GM12892 (cell line): Measurements from ENCODE around the gene NXPH1.

Experiments used
- DNase-seq: peaks from one replicate; pipeline ENCODE4 v3.0.0; 2011; ENCODE audit not compliant: insufficient read length
- FAIRE-seq: peaks from 2 replicates; lab custom pipeline; 2011; peaks lifted over from hg19 to GRCh38; lab: Jason Lieb, UNC
- POLR2A ChIP-seq: IDR thresholded peaks from 2 replicates; pipeline ENCODE4 v1.6.1; 2011; ENCODE audit warnings: low read depth, low read length, control low read depth
- POLR2AphosphoS5 ChIP-seq: IDR thresholded peaks from 2 replicates; pipeline ENCODE4 v1.6.1; 2011; ENCODE audit warnings: low read depth, low read length, control low read depth
- TAF1 ChIP-seq: IDR thresholded peaks from 2 replicates; pipeline ENCODE4 v1.6.1; 2011; ENCODE audit warnings: low read depth, mild to moderate bottlenecking, control low read depth, low read length, borderline replicate concordance

Gene NXPH1

DNA sequence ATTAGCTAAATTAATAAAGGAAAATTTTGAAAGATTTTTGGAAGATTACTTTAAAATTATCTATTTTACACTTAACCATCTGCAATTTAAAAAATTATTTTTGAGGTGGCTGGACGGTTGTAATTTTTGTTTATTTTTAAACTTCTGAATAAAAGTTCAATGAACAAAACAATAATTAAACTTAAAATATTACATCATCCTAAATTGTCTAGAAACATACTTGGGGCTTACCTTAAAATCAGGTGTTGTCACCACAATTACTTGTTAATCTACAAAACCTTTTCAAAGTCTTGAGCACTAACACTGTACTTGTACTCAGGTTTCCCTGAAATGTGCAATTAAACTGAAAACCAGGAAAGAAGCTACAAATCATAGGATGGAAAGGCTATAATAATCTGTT is 328.3 kb downstream of the NXPH1 start:
- TF ChIP-seq TAF1 (no peak), POLR2A (no peak), POLR2AphosphoS5 (no peak)
- no peak for DNase-seq
- no peak for FAIRE-seq

DNA sequence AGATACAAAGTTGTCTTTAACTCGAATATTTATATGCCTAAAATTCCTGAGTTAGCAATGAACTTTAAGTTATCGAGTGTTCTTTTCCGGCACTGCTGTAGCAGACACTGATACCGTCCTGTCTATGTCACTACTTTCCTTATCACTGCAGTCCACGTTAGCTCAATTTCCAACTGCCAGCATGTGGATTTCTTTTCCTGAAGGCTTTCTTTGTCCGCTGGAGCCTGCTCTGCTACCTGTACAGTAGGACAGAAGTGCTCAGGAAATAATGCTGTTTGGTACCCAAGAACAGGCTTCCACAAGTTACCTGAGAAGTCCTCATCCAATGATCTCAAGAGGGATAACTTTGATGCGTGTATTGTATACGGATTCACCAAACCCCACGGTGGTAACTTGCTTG is 329.4 kb downstream of the NXPH1 start:
- DNase-seq = no peak
- no peak for FAIRE-seq
- TF ChIP-seq POLR2AphosphoS5 = no peak
- TF ChIP-seq TAF1 = no peak
- no peak for TF ChIP-seq POLR2A

DNA sequence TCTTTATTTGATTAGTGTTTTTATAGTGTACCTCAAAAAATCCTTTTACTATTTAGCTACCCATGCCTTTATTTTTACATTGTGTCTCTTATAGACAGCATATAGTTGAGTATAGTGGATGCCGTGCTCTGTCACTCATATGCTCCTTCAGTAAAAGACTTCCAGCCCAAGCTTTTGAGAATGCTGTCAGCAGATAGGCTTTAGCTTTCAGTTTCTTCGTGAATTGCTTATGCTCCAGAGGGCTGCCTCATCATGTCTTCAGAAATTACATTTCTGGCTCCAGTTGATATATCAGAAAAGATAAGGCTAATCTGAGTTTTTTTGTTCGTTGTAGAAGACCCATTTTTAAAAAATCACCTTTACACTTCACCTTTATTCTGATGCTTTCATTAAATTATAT is 332.0 kb downstream of the NXPH1 start:
- TF ChIP-seq POLR2AphosphoS5 (no peak), POLR2A (no peak), TAF1 (no peak)
- no peak for DNase-seq
- FAIRE-seq = no peak

DNA sequence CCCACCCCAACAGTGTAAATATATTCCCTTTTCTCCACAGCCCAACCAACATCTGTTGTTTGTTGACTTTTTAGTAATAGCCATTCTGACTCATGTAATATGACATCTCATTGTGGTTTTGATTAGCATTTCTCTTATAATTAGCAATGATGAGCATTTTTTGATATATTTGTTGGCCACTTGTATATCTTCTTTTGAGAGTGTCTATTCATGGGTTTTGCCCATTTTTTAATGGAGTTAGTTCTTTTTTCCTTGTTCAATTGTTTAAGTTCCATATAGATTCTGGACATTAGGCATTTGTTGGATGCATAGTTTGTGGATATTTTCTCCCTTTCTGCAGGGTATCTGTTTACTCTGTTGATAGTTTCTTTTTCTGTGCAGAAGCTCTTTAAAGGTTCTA is 340.1 kb downstream of the NXPH1 start:
- DNase-seq (no peak), FAIRE-seq (no peak)
- TF ChIP-seq POLR2A (no peak), TAF1 (no peak)

DNA sequence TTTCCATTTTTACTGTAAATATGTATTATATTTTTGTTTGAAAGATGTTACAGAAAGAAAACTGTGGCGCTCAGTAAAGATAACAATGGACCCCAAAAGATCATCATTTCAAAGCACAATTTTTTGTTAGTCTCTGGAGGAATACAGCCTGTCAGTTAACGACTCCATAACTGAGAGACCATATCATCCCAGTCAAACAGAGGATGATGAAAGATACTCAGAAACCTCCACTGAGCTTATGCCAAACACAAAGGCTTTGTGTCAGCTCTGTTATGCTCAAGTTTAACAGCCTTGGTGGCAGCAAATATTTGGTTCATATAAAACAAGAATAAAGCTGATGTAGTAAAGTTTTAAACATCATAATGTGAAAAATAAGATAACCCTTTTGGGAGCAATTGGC is 345.1 kb downstream of the NXPH1 start:
- FAIRE-seq = no peak
- DNase-seq = no peak

DNA sequence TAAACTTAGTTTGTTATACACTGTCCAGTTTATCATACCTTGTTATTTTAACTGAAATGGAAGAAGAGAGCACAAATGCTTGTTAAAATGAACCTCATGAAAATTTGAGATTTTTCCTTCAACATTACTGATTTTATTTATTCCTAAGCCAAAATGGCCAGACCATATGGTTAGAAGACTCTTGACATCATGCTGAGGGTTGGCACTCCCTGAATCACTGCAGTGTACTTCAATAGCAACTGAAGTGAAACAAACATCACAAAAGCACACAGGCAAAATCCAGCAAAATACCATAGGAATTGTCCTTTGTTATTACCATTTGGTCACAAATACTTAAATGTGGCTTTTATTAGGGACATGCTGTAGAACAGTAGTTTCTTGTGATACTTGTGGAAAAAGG is 347.8 kb downstream of the NXPH1 start:
- no peak for DNase-seq
- FAIRE-seq = no peak
- no peak for TF ChIP-seq TAF1
- no peak for TF ChIP-seq POLR2AphosphoS5
- TF ChIP-seq POLR2A = no peak

More for the DNA sequence above, 345.1 kb downstream of the NXPH1 start:
- no peak for TF ChIP-seq POLR2AphosphoS5
- no peak for TF ChIP-seq TAF1
- TF ChIP-seq POLR2A = no peak

DNA sequence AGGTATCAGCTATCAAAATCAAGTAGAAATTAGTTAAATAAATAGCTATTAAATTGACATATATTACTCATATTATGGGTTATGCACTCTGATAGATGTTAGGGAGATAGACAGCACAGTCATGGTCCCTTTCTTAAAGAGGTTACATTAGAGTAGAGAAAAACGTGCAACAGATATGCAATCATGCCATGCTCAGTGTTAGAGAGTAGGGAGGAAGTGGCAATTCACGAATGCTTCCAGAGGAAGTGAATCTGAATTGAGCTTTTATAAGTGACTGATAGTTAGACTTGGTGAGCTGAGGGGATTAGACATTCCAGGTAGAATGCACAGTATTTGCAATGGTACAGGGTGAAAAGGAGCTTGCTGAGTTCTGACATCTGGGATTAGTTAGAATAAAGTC is 349.8 kb downstream of the NXPH1 start:
- no peak for FAIRE-seq
- TF ChIP-seq POLR2AphosphoS5 (no peak), TAF1 (no peak), POLR2A (no peak)
- no peak for DNase-seq

DNA sequence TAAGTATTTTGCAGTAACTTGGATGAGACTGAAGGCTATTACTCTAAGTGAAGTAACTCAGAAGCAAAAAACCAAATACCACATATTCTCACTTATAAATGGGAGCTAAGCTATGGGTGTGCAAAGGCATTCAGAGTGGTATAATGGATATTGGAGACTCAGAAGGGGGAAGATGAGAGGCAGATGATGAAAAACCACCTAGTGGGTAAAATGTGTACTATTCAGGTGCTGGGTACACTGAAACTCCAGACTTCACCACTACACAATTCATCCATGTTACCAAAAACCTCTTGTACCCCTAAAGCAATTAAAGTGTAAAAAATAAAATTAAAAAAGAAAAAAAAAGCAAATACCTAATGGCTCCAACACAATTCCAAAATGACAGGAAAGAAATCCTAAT is 351.7 kb downstream of the NXPH1 start:
- no peak for DNase-seq
- TF ChIP-seq POLR2A = no peak
- no peak for TF ChIP-seq POLR2AphosphoS5
- TF ChIP-seq TAF1 = no peak
- FAIRE-seq = no peak

DNA sequence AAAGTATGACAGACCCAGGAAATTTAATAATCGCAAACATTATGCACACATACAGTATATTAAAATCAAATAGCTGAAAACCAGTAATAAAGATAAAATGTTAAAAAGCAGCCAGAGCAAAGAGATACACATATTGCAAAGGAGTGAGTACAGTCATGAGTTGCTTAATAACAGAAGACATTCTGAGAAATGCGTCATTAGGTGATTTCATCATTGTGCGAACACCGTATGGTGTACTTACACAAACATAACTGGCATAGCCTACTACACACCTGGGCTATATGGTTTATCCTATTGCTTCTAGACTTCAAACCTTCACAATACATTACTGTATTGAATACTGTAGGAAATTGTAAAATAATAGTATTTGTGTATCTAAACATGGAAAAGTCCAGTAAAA is 367.6 kb downstream of the NXPH1 start:
- FAIRE-seq (no peak), DNase-seq (no peak)
- TF ChIP-seq POLR2AphosphoS5 (no peak), POLR2A (no peak)
